GM21360 (cell line): Measurements from ENCODE around the gene KCND3.

ENCODE experiments used
- ATAC-seq: cut with Tn5 transposase; IDR thresholded peaks from one replicate; pipeline ENCODE4 v1.9.1; 2021; ENCODE audit warnings: mild to moderate bottlenecking, moderate library complexity; ENCODE audit not compliant: unreplicated experiment

The KCND3 gene

DNA sequence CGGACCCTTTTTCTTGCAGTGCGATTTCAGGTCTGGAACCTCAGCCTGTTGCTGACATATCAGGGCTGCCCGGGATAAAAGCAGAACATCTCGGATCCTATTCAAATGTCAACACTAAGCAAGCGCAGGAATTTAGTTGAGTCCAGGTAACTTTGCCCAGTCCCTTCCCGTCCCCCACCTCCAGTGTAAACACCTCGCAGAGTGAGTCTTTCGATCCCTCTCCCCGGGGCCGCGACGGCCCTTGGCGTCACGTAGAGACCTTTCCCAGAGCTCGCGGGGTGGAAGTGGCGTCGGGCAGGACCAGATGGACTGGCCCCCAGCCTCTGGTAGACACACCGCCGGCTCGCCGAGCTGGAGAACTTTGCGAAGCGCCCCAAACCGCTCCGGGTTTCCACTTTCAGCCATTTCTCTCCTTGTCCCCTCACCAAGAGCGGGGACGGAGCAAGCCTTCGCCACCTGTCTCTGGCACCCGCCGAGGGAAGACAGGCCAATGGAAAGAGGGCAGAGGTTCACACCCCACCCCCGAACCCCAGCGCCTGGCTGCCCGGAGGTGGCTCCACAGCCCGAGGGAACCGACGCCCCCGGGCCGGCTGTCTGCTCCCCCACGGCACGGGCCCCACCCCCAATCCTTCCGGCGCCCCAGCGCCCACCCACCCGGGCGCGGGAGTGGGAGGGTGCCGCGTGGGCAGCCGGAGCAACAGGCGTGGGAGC, 570 bp downstream of the KCND3 start:
- no peak for ATAC-seq

- ATAC-seq = no peak
These were observed 1.1 kb downstream of the KCND3 start for GRCh38 chr1:111988377-111988742.

GRCh38 chr1:111987502-111987901, 2.0 kb downstream of the KCND3 start:
- no peak for ATAC-seq

DNA sequence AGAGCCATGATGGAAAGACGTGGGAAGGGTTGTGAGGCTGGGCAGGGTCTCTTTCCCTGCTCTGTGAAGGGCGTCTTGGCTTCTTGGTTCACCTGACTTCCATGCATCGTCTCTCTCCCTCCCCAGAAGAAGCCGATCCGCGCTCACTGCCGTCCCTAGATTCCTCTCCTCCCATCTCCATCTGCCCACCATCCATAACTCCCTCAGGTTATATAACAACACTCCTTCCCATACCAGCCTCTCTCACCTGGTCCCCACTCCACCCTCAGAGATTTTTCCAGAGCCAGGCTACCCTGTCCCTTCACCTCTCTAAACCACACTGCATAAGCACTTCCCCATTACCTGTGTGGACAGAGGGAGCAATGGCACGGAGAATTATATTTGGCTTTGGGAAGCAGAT, 6.0 kb downstream of the KCND3 start:
- no peak for ATAC-seq

GRCh38 chr1:111982428-111982827, 7.0 kb downstream of the KCND3 start:
- no peak for ATAC-seq

- ATAC-seq = no peak
These were observed 7.6 kb downstream of the KCND3 start for GRCh38 chr1:111981871-111982270.

DNA sequence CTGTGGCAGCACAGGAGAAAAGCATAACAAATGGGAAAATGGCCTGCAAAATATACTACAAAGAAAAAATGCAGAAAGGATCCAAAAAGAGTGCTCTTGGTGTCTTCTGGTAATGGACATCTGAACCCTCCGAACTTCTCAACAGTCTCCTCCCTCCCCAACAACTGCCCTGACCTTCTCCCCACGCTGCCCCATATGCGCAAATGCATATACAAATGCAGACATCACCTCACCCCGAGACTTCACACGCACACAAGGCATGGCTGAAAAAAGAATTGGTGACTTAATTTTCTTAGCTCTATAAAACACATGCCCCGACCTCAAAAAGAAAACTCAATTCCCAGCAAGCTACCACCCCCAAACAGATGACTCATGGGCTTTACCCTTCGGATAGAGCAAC, 8.4 kb downstream of the KCND3 start:
- no peak for ATAC-seq

DNA sequence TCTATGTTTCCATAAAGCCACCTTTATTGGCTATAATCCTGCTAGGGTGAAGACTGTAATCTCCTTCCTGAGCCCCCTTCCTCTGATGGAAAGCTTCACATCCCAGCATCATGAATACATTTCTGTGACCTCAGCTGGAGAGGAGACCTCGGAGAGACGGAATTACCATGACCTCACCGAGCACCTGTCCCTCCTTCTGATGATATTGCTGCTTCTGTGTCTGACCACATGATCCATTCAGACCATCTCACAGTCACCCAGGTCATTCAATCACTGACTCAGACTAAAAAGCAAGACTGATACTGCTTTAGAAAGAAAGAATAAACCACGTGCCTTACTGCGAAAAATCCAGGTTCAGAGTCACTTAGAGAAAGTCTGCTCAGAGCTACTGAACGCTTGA, 8.8 kb downstream of the KCND3 start:
- no peak for ATAC-seq

DNA sequence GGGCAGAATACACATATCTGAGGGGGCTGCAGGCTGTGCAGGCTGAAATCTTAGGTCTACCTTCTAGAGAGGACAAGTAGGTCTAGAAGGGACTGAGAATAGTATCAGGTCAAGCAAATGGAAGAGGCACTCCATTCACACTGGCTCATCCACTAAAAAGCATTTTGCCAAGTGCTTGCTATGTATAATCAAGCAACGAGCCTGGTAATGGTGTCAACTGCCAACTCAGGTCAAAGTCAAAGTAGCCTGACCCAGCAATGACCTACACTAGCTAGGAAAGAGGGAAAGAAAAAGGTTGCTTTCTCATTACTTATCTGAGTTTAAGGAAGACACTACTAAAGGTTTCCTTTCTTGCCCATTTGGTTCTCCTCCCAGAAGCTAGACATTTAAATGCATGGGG, 10.8 kb downstream of the KCND3 start:
- no peak for ATAC-seq

GRCh38 chr1:111977378-111977777, 12.1 kb downstream of the KCND3 start:
- ATAC-seq = no peak

GRCh38 chr1:111976842-111977241, 12.6 kb downstream of the KCND3 start:
- ATAC-seq = no peak

GRCh38 chr1:111976332-111976731, 13.1 kb downstream of the KCND3 start:
- ATAC-seq = no peak

GRCh38 chr1:111973150-111973790, 16.2 kb downstream of the KCND3 start:
- ATAC-seq = no peak

GRCh38 chr1:111971396-111971795, 18.1 kb downstream of the KCND3 start:
- ATAC-seq = no peak

GRCh38 chr1:111968511-111968910, 21.0 kb downstream of the KCND3 start:
- no peak for ATAC-seq

- no peak for ATAC-seq
These were observed 21.6 kb downstream of the KCND3 start for GRCh38 chr1:111967886-111968285.

- ATAC-seq = no peak
These were observed 22.3 kb downstream of the KCND3 start for GRCh38 chr1:111967067-111967690.

DNA sequence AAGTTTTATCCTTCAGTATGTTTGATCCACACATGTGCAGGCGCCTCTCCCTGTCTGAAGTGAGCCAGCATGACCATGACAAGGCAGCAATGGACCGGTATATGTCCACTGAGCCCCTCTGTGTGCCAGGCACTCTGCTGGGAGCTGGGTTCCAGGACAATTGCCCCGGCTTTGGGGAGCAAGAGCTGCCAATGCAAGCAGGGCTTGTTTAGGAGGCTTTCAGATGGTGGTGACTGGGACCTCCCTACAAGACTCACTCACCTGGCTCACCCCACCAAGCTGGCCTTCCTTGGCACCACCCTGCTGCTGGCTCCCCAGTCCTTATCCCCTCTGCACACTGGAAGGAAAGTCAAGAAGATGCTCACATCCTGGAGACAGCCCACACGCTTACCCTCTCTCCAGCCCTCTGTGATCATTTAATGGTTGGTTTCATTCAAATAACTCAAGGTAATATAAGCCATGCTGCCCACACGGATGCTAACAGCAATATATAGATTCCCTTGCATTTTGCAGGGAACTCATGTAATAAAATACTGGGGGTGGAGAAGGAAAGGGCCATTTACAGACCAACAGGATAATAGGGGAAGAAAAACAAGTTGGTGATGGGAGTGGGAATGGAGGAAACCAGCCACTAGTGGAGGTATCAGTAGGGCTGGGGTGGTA, 23.6 kb downstream of the KCND3 start:
- no peak for ATAC-seq

GRCh38 chr1:111963985-111964738, 25.3 kb downstream of the KCND3 start:
- ATAC-seq = no peak

GRCh38 chr1:111961773-111962565, 27.5 kb downstream of the KCND3 start:
- ATAC-seq = no peak
